Stimulated activated CD4-positive, alpha-beta T cell treated with anti-CD3 and anti-CD28 coated beads, TNF-alpha, amount 100 ng/mL, for 48 hours (primary cell): Measurements from ENCODE around the gene TRANK1.
A peak's percentile ranks its signal among the peaks of the same experiment; 100 is the strongest.
"Not testable (repeated sequence)": the region's sequence is repeated elsewhere in the genome, so short reads cannot be mapped to it uniquely, and the experiment has no call there.

ENCODE experiments used
- DNase-seq, 3 donors: peaks; one replicate each; pipeline ENCODE4 v3.0.0-alpha.2; 2020; ENCODE audit warnings: low read depth in 3 of 3

Gene TRANK1

GRCh38 chr3:36920884-36921567 is 23.8 kb downstream of the TRANK1 start:
- DNase-seq, result no peak

GRCh38 chr3:36919439-36920160 is 25.3 kb downstream of the TRANK1 start:
- DNase-seq, result no peak

GRCh38 chr3:36918050-36918449 is 26.8 kb downstream of the TRANK1 start:
- DNase-seq, result no peak

GRCh38 chr3:36911990-36912804 is 32.7 kb downstream of the TRANK1 start:
- DNase-seq, result no peak

- no peak for DNase-seq
Measured at GRCh38 chr3:36909666-36910065, 35.2 kb downstream of the TRANK1 start.

- no peak for DNase-seq
Measured at GRCh38 chr3:36909181-36909580, 35.7 kb downstream of the TRANK1 start.

- DNase-seq, result no peak
Measured at GRCh38 chr3:36908647-36909180, 36.1 kb downstream of the TRANK1 start.

GRCh38 chr3:36907911-36908646 is 36.8 kb downstream of the TRANK1 start:
- peak; percentile 19 to 50 (median 44) for DNase-seq

- no peak for DNase-seq
Measured at GRCh38 chr3:36906504-36907149, 38.2 kb downstream of the TRANK1 start.

- DNase-seq, result no peak
Measured at GRCh38 chr3:36905545-36905944, 39.3 kb downstream of the TRANK1 start.

GRCh38 chr3:36904641-36905040 is 40.2 kb downstream of the TRANK1 start:
- no peak for DNase-seq

- DNase-seq, result not testable (repeated sequence)
Measured at GRCh38 chr3:36904065-36904464, 40.8 kb downstream of the TRANK1 start.

GRCh38 chr3:36903119-36903882 is 41.6 kb downstream of the TRANK1 start:
- no peak for DNase-seq

- DNase-seq, result no peak
Measured at GRCh38 chr3:36901588-36901987, 43.3 kb downstream of the TRANK1 start.

GRCh38 chr3:36900474-36901443 is 44.1 kb downstream of the TRANK1 start:
- DNase-seq, result no peak

GRCh38 chr3:36895496-36896409 is 49.1 kb downstream of the TRANK1 start:
- no peak for DNase-seq

GRCh38 chr3:36894914-36895313 is 49.9 kb downstream of the TRANK1 start:
- no peak for DNase-seq

GRCh38 chr3:36893826-36894225 is 51.0 kb downstream of the TRANK1 start:
- no peak for DNase-seq
